AG08396 (cell line): ENCODE data around the gene CBLN3.
A peak's percentile ranks its signal among the peaks of the same experiment; 100 is the strongest.

Source experiments
- DNase-seq: peaks from one replicate; pipeline ENCODE4 v3.0.0; 2012; ENCODE audit warnings: low spot score, mixed read lengths

The CBLN3 gene

GRCh38 chr14:24426150-24426911 lies 3.1 kb downstream of the CBLN3 start:
- no peak for DNase-seq

- no peak for DNase-seq
Measured at GRCh38 chr14:24425704-24426103, 3.8 kb downstream of the CBLN3 start.

GRCh38 chr14:24422694-24423601 lies 6.5 kb downstream of the CBLN3 start:
- no peak for DNase-seq

GRCh38 chr14:24422261-24422660 lies 7.2 kb downstream of the CBLN3 start:
- DNase-seq = no peak

- DNase-seq = no peak
Measured at GRCh38 chr14:24418492-24418873, 11.0 kb downstream of the CBLN3 start.

GRCh38 chr14:24417832-24418491 lies 11.5 kb downstream of the CBLN3 start:
- no peak for DNase-seq

GRCh38 chr14:24416932-24417619 lies 12.4 kb downstream of the CBLN3 start:
- DNase-seq = no peak

GRCh38 chr14:24416254-24416931 lies 13.1 kb downstream of the CBLN3 start:
- no peak for DNase-seq

GRCh38 chr14:24415421-24416253 lies 13.8 kb downstream of the CBLN3 start:
- DNase-seq = no peak

GRCh38 chr14:24414732-24415420 lies 14.6 kb downstream of the CBLN3 start:
- DNase-seq = no peak

GRCh38 chr14:24414077-24414476 lies 15.4 kb downstream of the CBLN3 start:
- DNase-seq = no peak

GRCh38 chr14:24411443-24412389 lies 17.8 kb downstream of the CBLN3 start:
- DNase-seq = peak; percentile 71

- no peak for DNase-seq
Measured at GRCh38 chr14:24409956-24410355, 19.5 kb downstream of the CBLN3 start.

GRCh38 chr14:24409192-24409591 lies 20.3 kb downstream of the CBLN3 start:
- no peak for DNase-seq

GRCh38 chr14:24408764-24409163 lies 20.7 kb downstream of the CBLN3 start:
- DNase-seq = no peak

GRCh38 chr14:24407608-24408325 lies 21.7 kb downstream of the CBLN3 start:
- no peak for DNase-seq

GRCh38 chr14:24406416-24406815 lies 23.1 kb downstream of the CBLN3 start:
- DNase-seq = no peak

GRCh38 chr14:24404814-24405213 lies 24.7 kb downstream of the CBLN3 start:
- no peak for DNase-seq
